ENCODE data around the gene ATP6V1B1. TPM values are rescaled to one million over a fixed set of nuclear protein-coding genes. Genes with fewer than 3 reads are reported as not detected.

The ATP6V1B1 gene
- total RNA-seq, 4 donors from 2014 or later: 1.2 to 2.5 TPM; not detected in 2

- WGBS, 2 donors: 69 to 75% methylated on average over 14 of the region's 14 CpGs
- H3K4me3 ChIP-seq: peak overlapping the region; percentile 27 to 58 (median 42)
- H3K27ac ChIP-seq: no peak overlapping the region
- H3K27me3 ChIP-seq: peaks cover 0 to 20% of the 10 kb centered on the region in 2 donors
- H3K9me3 ChIP-seq: no peaks in the 10 kb centered on the region
- H3K36me3 ChIP-seq: no peaks in the 10 kb centered on the region
- no peak for DNase-seq (ENCODE audit: low spot score in 2 of 2)
- TF ChIP-seq POLR2A (IDR thresholded peaks at IDR 0.05) (no peak), CTCF (IDR thresholded peaks at IDR 0.05) (no peak), EP300 (IDR thresholded peaks at IDR 0.05) (no peak)
- H3K4me1 ChIP-seq: peaks cover 0 to 12% (median 3%) of the 10 kb centered on the region in 4 donors
Observed at GRCh38 chr2:70965506-70965905, 29.8 kb downstream of the ATP6V1B1 start.

GRCh38 chr2:70966681-70967080 lies 31.0 kb downstream of the ATP6V1B1 start:
- WGBS, 2 donors: 74 to 79% methylated on average over 4 of the region's 4 CpGs
- peaks cover 0 to 12% (median 3%) of the 10 kb centered on the region in 4 donors for H3K4me1 ChIP-seq
- no peaks in the 10 kb centered on the region for H3K36me3 ChIP-seq
- H3K9me3 ChIP-seq: no peaks in the 10 kb centered on the region
- DNase-seq (ENCODE audit: low spot score in 2 of 2): no peak
- no peak overlapping the region for H3K4me3 ChIP-seq
- TF ChIP-seq CTCF (IDR thresholded peaks at IDR 0.05) (no peak), POLR2A (IDR thresholded peaks at IDR 0.05) (no peak), EP300 (IDR thresholded peaks at IDR 0.05) (no peak)
- H3K27me3 ChIP-seq: peaks cover 0 to 20% of the 10 kb centered on the region in 2 donors
- no peak overlapping the region for H3K27ac ChIP-seq

GRCh38 chr2:70967189-70967588 lies 31.5 kb downstream of the ATP6V1B1 start:
- DNase-seq (ENCODE audit: low spot score in 2 of 2): no peak
- no peak overlapping the region for H3K4me3 ChIP-seq
- WGBS, 2 donors: 65 to 72% methylated on average over 4 of the region's 4 CpGs
- H3K36me3 ChIP-seq: no peaks in the 10 kb centered on the region
- no peak for TF ChIP-seq POLR2A (IDR thresholded peaks at IDR 0.05)
- TF ChIP-seq CTCF (IDR thresholded peaks at IDR 0.05): no peak
- no peak for TF ChIP-seq EP300 (IDR thresholded peaks at IDR 0.05)
- peaks cover 0 to 20% of the 10 kb centered on the region in 2 donors for H3K27me3 ChIP-seq
- no peak overlapping the region for H3K27ac ChIP-seq
- no peaks in the 10 kb centered on the region for H3K9me3 ChIP-seq
- H3K4me1 ChIP-seq: peaks cover 0 to 12% (median 3%) of the 10 kb centered on the region in 4 donors

GRCh38 chr2:70974592-70974991 lies 38.9 kb downstream of the ATP6V1B1 start:
- Histone ChIP-seq H3K4me3 (no peak overlapping the region), H3K4me1 (peaks cover 0 to 27% (median 11%) of the 10 kb centered on the region in 4 donors), H3K27me3 (no peaks in the 10 kb centered on the region), H3K9me3 (no peaks in the 10 kb centered on the region), H3K27ac (no peak overlapping the region), H3K36me3 (no peaks in the 10 kb centered on the region)
- 92 to 98% methylated on average over 3 of the region's 3 CpGs for WGBS, 2 donors
- DNase-seq (ENCODE audit: low spot score in 2 of 2): no peak
- TF ChIP-seq EP300 (IDR thresholded peaks at IDR 0.05) (no peak), POLR2A (IDR thresholded peaks at IDR 0.05) (no peak), CTCF (IDR thresholded peaks at IDR 0.05) (no peak)

GRCh38 chr2:70975237-70975636 lies 39.5 kb downstream of the ATP6V1B1 start:
- Histone ChIP-seq H3K4me3 (no peak overlapping the region), H3K36me3 (no peaks in the 10 kb centered on the region), H3K27me3 (no peaks in the 10 kb centered on the region), H3K9me3 (no peaks in the 10 kb centered on the region), H3K4me1 (peaks cover 0 to 27% (median 11%) of the 10 kb centered on the region in 4 donors), H3K27ac (no peak overlapping the region)
- DNase-seq (ENCODE audit: low spot score in 2 of 2): no peak
- 90 to 93% methylated on average over 2 of the region's 2 CpGs for WGBS, 2 donors
- no peak for TF ChIP-seq EP300 (IDR thresholded peaks at IDR 0.05)
- no peak for TF ChIP-seq POLR2A (IDR thresholded peaks at IDR 0.05)
- no peak for TF ChIP-seq CTCF (IDR thresholded peaks at IDR 0.05)

All from tibial nerve (tissue), 4 donors.